H9 (cell line): Measurements from ENCODE around the gene DCLK2. TPM values are rescaled to one million over a fixed set of nuclear protein-coding genes. Genes with fewer than 3 reads are reported as not detected.

Experiments
- DNase-seq: peaks from one replicate; pipeline ENCODE4 v3.0.0-alpha.2; 2017
- H2AFZ ChIP-seq: one replicate; pipeline ENCODE4 v1.6.1; 2013; ENCODE audit warnings: mild to moderate bottlenecking, low read length, control low read depth, moderate library complexity
- H2AK5ac ChIP-seq: 2 replicates; pipeline ENCODE4 v1.6.1; 2013; ENCODE audit warnings: low read length, control low read depth, mixed read lengths; ENCODE audit not compliant: insufficient read length
- H2BK120ac ChIP-seq: one replicate; pipeline ENCODE4 v1.6.1; 2013; ENCODE audit warnings: low read depth, mild to moderate bottlenecking, low read length, control low read depth, inconsistent platforms; ENCODE audit not compliant: poor library complexity, severe bottlenecking
- H2BK12ac ChIP-seq: 2 replicates; pipeline ENCODE4 v1.6.1; 2013; ENCODE audit warnings: low read length, control low read depth, mixed read lengths, low read depth; ENCODE audit not compliant: insufficient read length
- H2BK15ac ChIP-seq: 2 replicates; pipeline ENCODE4 v1.6.1; 2013; ENCODE audit warnings: low read depth, low read length, control low read depth
- H2BK20ac ChIP-seq: one replicate; pipeline ENCODE4 v1.6.1; 2013; ENCODE audit warnings: low read depth, mild to moderate bottlenecking, low read length, control low read depth, inconsistent platforms; ENCODE audit not compliant: poor library complexity, severe bottlenecking
- H2BK5ac ChIP-seq: 2 replicates; pipeline ENCODE4 v1.6.1; 2013; ENCODE audit warnings: low read length, control low read depth, mixed read lengths; ENCODE audit not compliant: insufficient read length
- H3K14ac ChIP-seq: 2 replicates; pipeline ENCODE4 v1.6.1; 2013; ENCODE audit warnings: low read length, control low read depth; ENCODE audit not compliant: insufficient read depth
- H3K18ac ChIP-seq: 2 replicates; pipeline ENCODE4 v1.6.1; 2013; ENCODE audit warnings: low read depth, mild to moderate bottlenecking, mixed read lengths, low read length, control low read depth; ENCODE audit not compliant: insufficient read length
- H3K23ac ChIP-seq: 2 replicates; pipeline ENCODE4 v1.6.1; 2013; ENCODE audit warnings: low read length, control low read depth, mixed read lengths, low read depth; ENCODE audit not compliant: insufficient read length
- H3K23me2 ChIP-seq: 2 replicates; pipeline ENCODE4 v1.6.1; 2013; ENCODE audit warnings: low read depth, mild to moderate bottlenecking, mixed read lengths, low read length, control low read depth; ENCODE audit not compliant: insufficient read length, poor library complexity, severe bottlenecking
- H3K27ac ChIP-seq: 2 replicates; pipeline ENCODE4 v1.5.1; 2013; ENCODE audit warnings: low read length, control low read depth, mixed read lengths, low read depth; ENCODE audit not compliant: insufficient read length
- H3K27me3 ChIP-seq: 2 replicates; pipeline ENCODE4 v1.6.1; 2013; ENCODE audit warnings: low read length, control low read depth, inconsistent platforms; ENCODE audit not compliant: insufficient read depth
- H3K4ac ChIP-seq: 2 replicates; pipeline ENCODE4 v1.6.1; 2013; ENCODE audit warnings: low read depth, mild to moderate bottlenecking, control low read depth, inconsistent platforms, low read length, moderate library complexity
- H3K4me1 ChIP-seq: 2 replicates; pipeline ENCODE4 v1.6.1; 2013; ENCODE audit warnings: low read length, control low read depth, inconsistent platforms; ENCODE audit not compliant: insufficient read depth
- H3K4me2 ChIP-seq: 2 replicates; pipeline ENCODE4 v1.6.1; 2013; ENCODE audit warnings: low read length, control low read depth, mixed read lengths; ENCODE audit not compliant: insufficient read length, insufficient read depth
- H3K56ac ChIP-seq: 2 replicates; pipeline ENCODE4 v1.6.1; 2013; ENCODE audit warnings: low read depth, mild to moderate bottlenecking, mixed read lengths, low read length, control low read depth; ENCODE audit not compliant: insufficient read length
- H3K79me1 ChIP-seq: 2 replicates; pipeline ENCODE4 v1.6.1; 2013; ENCODE audit warnings: low read depth, mild to moderate bottlenecking, moderate library complexity, low read length, control low read depth, inconsistent platforms; ENCODE audit not compliant: insufficient read depth, poor library complexity, severe bottlenecking
- H3K79me2 ChIP-seq: 2 replicates; pipeline ENCODE4 v1.6.1; 2013; ENCODE audit warnings: low read length, control low read depth, inconsistent platforms; ENCODE audit not compliant: insufficient read depth
- H3K9ac ChIP-seq: 2 replicates; pipeline ENCODE4 v1.6.1; 2013; ENCODE audit warnings: low read length, control low read depth, mixed read lengths; ENCODE audit not compliant: insufficient read length; ENCODE audit errors: extremely low read depth
- H3K9me3 ChIP-seq: one replicate; pipeline ENCODE4 v1.6.1; 2013; ENCODE audit warnings: low read depth, low read length, inconsistent platforms; ENCODE audit not compliant: control insufficient read depth
- H3T11ph ChIP-seq: one replicate; pipeline ENCODE4 v1.6.1; 2013; ENCODE audit warnings: mild to moderate bottlenecking, low read length, control low read depth, inconsistent platforms
- H4K20me1 ChIP-seq: one replicate; pipeline ENCODE4 v1.6.1; 2013; ENCODE audit not compliant: control insufficient read depth, insufficient read length, insufficient read depth
- H4K5ac ChIP-seq: 2 replicates; pipeline ENCODE4 v1.6.1; 2013; ENCODE audit warnings: low read depth, mild to moderate bottlenecking, mixed read lengths, low read length, control low read depth; ENCODE audit not compliant: insufficient read length
- H4K8ac ChIP-seq: replicated peaks from 2 replicates; pipeline ENCODE4 v1.6.1; 2013; ENCODE audit warnings: low read length, control low read depth, mixed read lengths, low read depth; ENCODE audit not compliant: insufficient read length
- H4K91ac ChIP-seq: 2 replicates; pipeline ENCODE4 v1.6.1; 2013; ENCODE audit warnings: low read depth, mild to moderate bottlenecking, moderate library complexity, mixed read lengths, low read length, control low read depth; ENCODE audit not compliant: insufficient read length
- H3K27ac Mint-ChIP-seq, 3 experiments: 2 replicates in 2 of 3; 3 replicates in 1 of 3; pipeline ENCODE4 v1.8.0; 2020 to 2021; ENCODE audit warnings: mixed read lengths in 3 of 3, mild to moderate bottlenecking in 1 of 3, moderate library complexity in 1 of 3
- H3K27me3 Mint-ChIP-seq: 2 replicates; pipeline ENCODE4 v1.8.0; 2021; ENCODE audit warnings: low read depth, mild to moderate bottlenecking, moderate library complexity, mixed read lengths
- H3K36me3 Mint-ChIP-seq, 3 experiments: 2 replicates in 2 of 3; 3 replicates in 1 of 3; pipeline ENCODE4 v1.8.0; 2020 to 2021; ENCODE audit warnings: low read depth in 3 of 3, mixed read lengths in 3 of 3; ENCODE audit not compliant: insufficient read depth in 1 of 3
- H3K4me1 Mint-ChIP-seq, 2 experiments: 2 replicates each; pipeline ENCODE4 v1.8.0; 2020; ENCODE audit warnings: mixed read lengths in 2 of 2
- H3K4me3 Mint-ChIP-seq, 2 experiments: 2 replicates in 1 of 2; 3 replicates in 1 of 2; pipeline ENCODE4 v1.8.0; 2020 to 2021; ENCODE audit warnings: mild to moderate bottlenecking in 2 of 2, mixed read lengths in 2 of 2, moderate library complexity in 1 of 2
- H3K9me3 Mint-ChIP-seq, 2 experiments: 2 replicates in 1 of 2; 3 replicates in 1 of 2; pipeline ENCODE4 v1.8.0; 2020; ENCODE audit warnings: mild to moderate bottlenecking in 2 of 2, mixed read lengths in 2 of 2, moderate library complexity in 1 of 2
- CTCF ChIP-seq: fragments of 200-600 bp; sonication (generic); conservative IDR thresholded peaks from 3 replicates; pipeline ENCODE4 v1.8.0; 2021; ENCODE audit warnings: antibody characterized with exemption, mild to moderate bottlenecking
- WGBS: extraction: QIAGEN DNeasy Blood & Tissue Kit; methylation state at CpG from one replicate; pipeline ENCODE4 v1.1.7; 2013; ENCODE audit warnings: missing lambda C conversion rate, low lambda C conversion rate, mixed read lengths; ENCODE audit not compliant: insufficient read length; ENCODE audit errors: extremely low coverage; 5-methylcytosine and 5-hydroxymethylcytosine counted together
- total RNA-seq: library from RNA; stranded (reverse); gene quantifications from 2 replicates; pipeline ENCODE4 v1.2.1, GENCODE V29; 2021

Gene DCLK2
- total RNA-seq, 1 experiment from 2014 or later: 0.33 TPM

DNA sequence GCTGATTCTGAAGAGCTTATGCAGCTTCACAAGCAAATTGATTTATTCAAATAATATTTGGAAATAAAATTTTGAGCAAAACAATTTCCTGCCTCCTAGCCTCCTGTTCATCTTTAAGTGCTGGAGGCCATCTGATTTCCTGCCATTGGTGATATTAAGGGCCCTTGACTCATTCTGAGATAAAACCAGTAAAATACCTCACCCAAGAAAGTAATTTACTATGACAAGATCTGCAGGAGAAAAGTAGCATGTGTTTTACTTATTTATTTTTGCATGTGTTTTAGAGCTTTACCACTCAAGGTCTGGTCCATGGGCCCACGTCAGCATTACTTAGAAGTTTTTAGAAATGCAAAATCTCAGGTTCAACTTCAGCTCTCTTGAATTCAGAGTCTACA is 67.7 kb downstream of the DCLK2 start:
- H4K8ac ChIP-seq: no peak overlapping the region
- H3K4me3 Mint-ChIP-seq: no peak overlapping the region
- no peak overlapping the region for H3K4me2 ChIP-seq
- no peaks in the 10 kb centered on the region for H3K9me3 ChIP-seq
- no peak overlapping the region for H3K27ac ChIP-seq
- H2BK15ac ChIP-seq: no peak overlapping the region
- no peaks in the 10 kb centered on the region for H3K27me3 ChIP-seq
- no peaks in the 10 kb centered on the region for H3K27me3 Mint-ChIP-seq
- H2AK5ac ChIP-seq: no peak overlapping the region
- no peak overlapping the region for H2BK12ac ChIP-seq
- no peak overlapping the region for H3K9ac ChIP-seq
- DNase-seq: no peak
- peaks cover 6 to 7% of the 10 kb centered on the region in 2 experiments; a peak in 3 of 4 replicates for H3K4me1 Mint-ChIP-seq
- H3K9me3 Mint-ChIP-seq: peaks cover 12 to 16% of the 10 kb centered on the region in 2 experiments
- H4K91ac ChIP-seq: no peak overlapping the region
- no peaks in the 10 kb centered on the region for H4K20me1 ChIP-seq
- no peaks in the 10 kb centered on the region for H3K79me1 ChIP-seq
- no peak overlapping the region for H2BK20ac ChIP-seq
- H3K36me3 Mint-ChIP-seq: peaks cover 0 to 11% (median 3%) of the 10 kb centered on the region in 3 experiments; a peak in 3 of 7 replicates
- H2BK5ac ChIP-seq: no peak overlapping the region
- H3K27ac Mint-ChIP-seq: no peak overlapping the region
- no peak for TF ChIP-seq CTCF
- H3K23me2 ChIP-seq: no peaks in the 10 kb centered on the region
- H2BK120ac ChIP-seq: no peak overlapping the region
- H2AFZ ChIP-seq: no peak overlapping the region
- H3K23ac ChIP-seq: no peak overlapping the region
- no peak overlapping the region for H3K18ac ChIP-seq
- no peaks in the 10 kb centered on the region for H3K4me1 ChIP-seq
- no peak overlapping the region for H3K56ac ChIP-seq
- no peak overlapping the region for H3K4ac ChIP-seq
- no peak overlapping the region for H4K5ac ChIP-seq
- no CpG with 5 or more reads among the region's 1 CpG for WGBS
- no peak overlapping the region for H3K14ac ChIP-seq
- no peaks in the 10 kb centered on the region for H3K79me2 ChIP-seq
- H3T11ph ChIP-seq: no peak overlapping the region
